ENCODE results near the gene POLR2C.
A peak's percentile ranks its signal among the peaks of the same experiment; 100 is the strongest.
"Not testable (repeated sequence)": the region's sequence is repeated elsewhere in the genome, so short reads cannot be mapped to it uniquely, and the experiment has no call there.

POLR2C gene

GRCh38 chr16:57479976-57480753 is 17.7 kb downstream of the POLR2C start:
- DNase-seq: no peak

- no peak for DNase-seq
These were observed 18.3 kb downstream of the POLR2C start for GRCh38 chr16:57480754-57481230.

- no peak for DNase-seq
These were observed 18.9 kb downstream of the POLR2C start for GRCh38 chr16:57481421-57481820.

- no peak for DNase-seq
These were observed 20.5 kb downstream of the POLR2C start for GRCh38 chr16:57482845-57483545.

GRCh38 chr16:57483725-57484514 is 21.4 kb downstream of the POLR2C start:
- DNase-seq: no peak

GRCh38 chr16:57484515-57485005 is 22.1 kb downstream of the POLR2C start:
- no peak for DNase-seq

- no peak for DNase-seq
These were observed 22.8 kb downstream of the POLR2C start for GRCh38 chr16:57485091-57485915.

GRCh38 chr16:57485916-57486857 is 23.7 kb downstream of the POLR2C start, which contains the start of gene DOK4:
DOK4 (minus strand) TSS chr16:57486493; CDS start chr16:57479507, 6,986 bp downstream.
- DNase-seq: peak; percentile 73 to 75

- no peak for DNase-seq
These were observed 24.7 kb downstream of the POLR2C start for GRCh38 chr16:57486858-57487834.

GRCh38 chr16:57489229-57489628 is 26.8 kb downstream of the POLR2C start:
- DNase-seq: no peak

- DNase-seq: no peak
These were observed 31.3 kb downstream of the POLR2C start for GRCh38 chr16:57493767-57494166.

GRCh38 chr16:57497121-57497520 is 34.6 kb downstream of the POLR2C start:
- no peak for DNase-seq

GRCh38 chr16:57498031-57498430 is 35.6 kb downstream of the POLR2C start:
- no peak for DNase-seq

- DNase-seq: not testable (repeated sequence)
These were observed 37.5 kb downstream of the POLR2C start for GRCh38 chr16:57499941-57500340.

GRCh38 chr16:57500578-57501111 is 38.2 kb downstream of the POLR2C start:
- no peak for DNase-seq

- no peak for DNase-seq
These were observed 39.0 kb downstream of the POLR2C start for GRCh38 chr16:57501492-57501891.

GRCh38 chr16:57502048-57502775 is 39.7 kb downstream of the POLR2C start:
- DNase-seq: no peak

GRCh38 chr16:57503366-57503765 is 40.9 kb downstream of the POLR2C start:
- no peak for DNase-seq

GRCh38 chr16:57504001-57504400 is 41.5 kb downstream of the POLR2C start:
- no peak for DNase-seq
